ENCODE results near the gene PIK3CG. TPM values are rescaled to one million over a fixed set of nuclear protein-coding genes. Genes with fewer than 3 reads are reported as not detected.
"Not testable (repeated sequence)": the region's sequence is repeated elsewhere in the genome, so short reads cannot be mapped to it uniquely, and the experiment has no call there.

PIK3CG gene
- total RNA-seq, 1 donor from 2014 or later = 2.5 TPM

DNA sequence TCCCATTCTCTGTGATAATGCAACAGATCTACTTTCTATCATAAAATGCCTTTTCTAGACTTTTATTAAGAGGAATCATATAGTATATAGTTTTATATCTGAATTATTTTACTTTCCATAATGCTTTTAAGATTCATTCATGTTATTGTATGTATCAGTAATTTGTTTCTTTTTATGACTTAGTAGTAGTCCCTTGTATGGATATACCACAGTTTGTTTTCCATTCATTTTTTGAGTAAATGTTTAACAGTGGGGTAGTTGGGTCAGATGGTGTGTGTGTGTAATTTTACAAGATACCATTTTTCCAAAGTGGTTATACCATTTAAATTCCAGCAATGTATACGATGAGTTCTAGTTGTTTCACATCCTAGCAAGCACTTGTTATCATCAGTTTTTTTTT is 10.4 kb downstream of the PIK3CG start:
- no peak for ATAC-seq
- intact Hi-C loops (cut with DNase I) = no loop called here
- DNase-seq (ENCODE audit: missing footprints) = no peak

DNA sequence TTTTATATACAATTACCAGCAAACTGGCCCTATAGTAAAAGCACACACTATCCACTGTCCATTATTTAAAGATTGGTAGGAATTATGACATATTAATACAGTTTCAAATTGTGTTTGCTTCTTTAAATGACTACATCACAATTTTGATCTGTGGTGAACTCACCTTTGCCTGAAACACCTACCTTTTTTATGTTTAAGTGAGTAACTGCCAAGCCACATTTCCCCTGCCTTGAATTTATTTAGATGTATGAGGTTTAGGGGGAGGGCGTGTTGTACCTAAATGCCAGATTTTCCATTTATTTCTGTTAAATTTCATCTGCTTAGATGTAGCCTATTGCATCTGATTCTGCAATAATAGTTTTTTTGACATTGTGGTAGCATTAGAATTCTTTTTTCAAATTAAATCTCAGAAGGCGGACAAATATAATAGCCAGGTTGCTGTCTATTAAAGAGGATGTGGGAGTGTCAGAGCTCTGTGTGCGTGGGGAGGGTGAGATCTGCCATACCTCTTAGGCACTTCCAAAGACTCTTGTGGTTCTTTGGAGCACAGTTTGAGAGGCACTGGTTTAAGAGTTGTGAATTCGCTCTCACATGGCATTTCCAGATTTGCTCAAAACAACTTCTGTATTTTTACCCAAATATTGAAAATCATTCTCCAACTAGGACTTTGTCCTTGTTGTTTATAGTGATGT is 13.8 kb downstream of the PIK3CG start:
- intact Hi-C loops (cut with DNase I) = no loop called here
- DNase-seq (ENCODE audit: missing footprints) (no peak), ATAC-seq (no peak)

DNA sequence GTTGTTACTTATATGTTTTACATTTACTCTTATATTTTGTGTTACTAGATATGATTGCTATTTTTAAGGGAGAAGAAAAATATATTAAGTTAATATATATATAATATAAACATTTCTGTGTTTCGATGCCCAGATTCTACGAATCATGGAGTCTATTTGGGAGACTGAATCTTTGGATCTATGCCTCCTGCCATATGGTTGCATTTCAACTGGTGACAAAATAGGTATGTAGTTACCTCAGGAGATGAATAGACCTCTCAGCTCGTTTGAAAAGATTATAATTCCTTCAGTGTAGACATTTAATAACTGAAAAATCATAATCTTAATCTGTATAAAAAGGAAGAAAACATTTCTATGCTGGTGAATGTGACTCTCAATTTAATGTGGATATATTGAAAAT is 16.9 kb downstream of the PIK3CG start:
- no peak for DNase-seq (ENCODE audit: missing footprints)
- ATAC-seq = no peak
- intact Hi-C loops (cut with DNase I) = no loop called here

DNA sequence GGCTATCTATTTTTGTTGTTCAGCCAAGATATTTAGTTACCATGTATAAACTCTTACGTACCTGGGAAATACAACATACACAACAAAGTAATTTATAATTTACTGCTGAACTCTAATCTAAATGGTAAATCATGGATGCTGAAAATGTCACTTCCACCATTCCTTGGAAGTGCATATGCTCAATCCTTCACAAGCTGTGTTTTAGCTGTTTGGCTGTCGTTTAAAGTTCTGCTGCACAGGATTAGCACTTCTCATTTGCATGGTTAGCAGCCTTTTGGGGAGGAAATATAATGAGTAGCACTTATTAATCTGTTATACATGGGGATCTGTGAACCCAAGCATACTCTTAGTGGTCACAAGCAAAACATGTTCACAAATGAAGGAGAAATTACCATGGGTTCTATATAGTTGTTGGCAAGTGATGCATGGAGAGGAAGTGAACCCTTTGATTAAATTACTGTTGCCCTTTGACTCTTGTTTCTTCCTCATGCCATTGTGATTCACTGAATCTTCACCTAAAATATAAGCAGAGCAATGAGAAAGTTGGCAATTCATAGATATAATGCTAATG is 18.5 kb downstream of the PIK3CG start:
- DNase-seq (ENCODE audit: missing footprints) = no peak
- ATAC-seq = no peak
- intact Hi-C loops (cut with DNase I) = no loop called here

DNA sequence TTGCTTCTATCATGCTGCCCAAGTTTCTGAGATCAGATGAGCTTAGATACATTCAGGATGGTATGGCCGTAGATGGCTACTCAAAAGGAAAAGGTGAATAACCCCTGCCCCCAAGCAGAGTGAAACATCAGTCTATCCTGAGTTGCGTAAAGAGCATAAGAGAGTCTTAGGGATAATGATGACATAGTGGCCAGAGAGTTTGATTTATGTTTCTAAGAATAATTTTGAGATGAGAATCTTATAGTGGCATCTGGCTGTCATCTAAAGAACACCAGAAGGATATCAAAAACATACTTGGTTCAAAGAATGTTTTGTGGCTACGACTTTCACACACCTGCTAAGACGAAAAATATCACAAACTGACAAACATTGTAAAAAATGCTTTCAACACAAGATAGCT is 20.6 kb downstream of the PIK3CG start:
- DNase-seq (ENCODE audit: missing footprints) = no peak
- ATAC-seq = no peak
- intact Hi-C loops (cut with DNase I) = no loop called here

DNA sequence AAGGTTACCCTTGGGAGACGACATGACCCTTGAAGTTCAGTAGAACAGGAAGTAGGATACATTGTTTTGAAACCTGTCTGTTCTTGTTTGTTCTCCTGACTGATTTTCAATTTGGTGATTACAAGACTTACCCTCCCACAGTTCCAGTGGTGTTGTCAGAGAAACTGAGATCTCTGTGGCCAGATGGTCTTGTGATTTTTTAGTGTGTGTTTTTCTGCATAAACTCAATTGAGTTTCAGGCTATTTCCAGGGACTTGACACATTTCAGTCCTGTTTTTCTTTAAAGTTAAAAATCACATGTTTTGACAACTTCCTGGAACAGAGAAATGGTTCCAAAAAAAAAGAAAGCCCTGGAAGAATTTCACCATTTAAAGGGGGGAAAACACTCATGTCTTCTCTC is 22.3 kb downstream of the PIK3CG start:
- intact Hi-C loops (cut with DNase I) = no loop called here
- ATAC-seq (no peak), DNase-seq (ENCODE audit: missing footprints) (no peak)

DNA sequence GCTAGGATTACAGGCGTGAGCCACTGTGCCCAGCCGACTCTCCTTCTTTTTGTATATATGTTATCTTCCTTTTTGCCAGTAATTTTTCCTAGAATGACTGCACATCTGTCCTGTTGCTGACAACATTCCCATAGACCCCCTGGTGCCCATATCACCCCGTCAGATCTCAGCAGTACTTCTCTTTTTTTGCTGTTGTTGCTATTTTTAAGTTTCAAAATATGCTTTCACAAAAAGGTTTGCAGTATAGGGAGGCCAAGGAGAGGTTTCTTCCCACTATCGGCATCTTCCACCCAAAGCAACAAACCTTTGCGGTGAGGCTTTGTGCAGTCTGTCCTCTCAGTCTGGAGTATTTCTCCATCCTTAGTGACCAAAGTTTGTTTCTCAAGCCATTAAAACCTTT is 23.1 kb downstream of the PIK3CG start:
- intact Hi-C loops (cut with DNase I) = no loop called here
- no peak for DNase-seq (ENCODE audit: missing footprints)
- ATAC-seq = no peak

DNA sequence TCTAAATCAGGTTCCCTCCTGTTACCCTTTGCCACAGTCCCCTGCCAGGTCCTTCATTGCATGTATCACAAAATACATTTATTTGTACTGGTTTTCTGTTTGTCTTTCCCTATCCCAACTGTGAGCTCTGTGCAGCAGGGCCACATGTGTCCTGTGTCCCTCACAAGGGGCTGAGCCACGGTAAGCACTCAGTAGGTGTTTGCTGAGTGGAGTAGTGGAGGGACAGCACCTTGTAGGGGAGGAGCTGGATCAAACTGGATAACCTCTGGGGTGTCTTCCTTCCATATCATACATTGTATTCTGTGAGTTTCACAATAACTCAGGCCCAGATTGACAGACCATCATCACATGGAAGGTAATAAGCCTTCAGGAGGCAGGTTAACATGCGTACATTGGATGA is 25.9 kb downstream of the PIK3CG start:
- DNase-seq (ENCODE audit: missing footprints) = peak; percentile 57
- intact Hi-C loops (cut with DNase I) = no loop called here
- no peak for ATAC-seq

DNA sequence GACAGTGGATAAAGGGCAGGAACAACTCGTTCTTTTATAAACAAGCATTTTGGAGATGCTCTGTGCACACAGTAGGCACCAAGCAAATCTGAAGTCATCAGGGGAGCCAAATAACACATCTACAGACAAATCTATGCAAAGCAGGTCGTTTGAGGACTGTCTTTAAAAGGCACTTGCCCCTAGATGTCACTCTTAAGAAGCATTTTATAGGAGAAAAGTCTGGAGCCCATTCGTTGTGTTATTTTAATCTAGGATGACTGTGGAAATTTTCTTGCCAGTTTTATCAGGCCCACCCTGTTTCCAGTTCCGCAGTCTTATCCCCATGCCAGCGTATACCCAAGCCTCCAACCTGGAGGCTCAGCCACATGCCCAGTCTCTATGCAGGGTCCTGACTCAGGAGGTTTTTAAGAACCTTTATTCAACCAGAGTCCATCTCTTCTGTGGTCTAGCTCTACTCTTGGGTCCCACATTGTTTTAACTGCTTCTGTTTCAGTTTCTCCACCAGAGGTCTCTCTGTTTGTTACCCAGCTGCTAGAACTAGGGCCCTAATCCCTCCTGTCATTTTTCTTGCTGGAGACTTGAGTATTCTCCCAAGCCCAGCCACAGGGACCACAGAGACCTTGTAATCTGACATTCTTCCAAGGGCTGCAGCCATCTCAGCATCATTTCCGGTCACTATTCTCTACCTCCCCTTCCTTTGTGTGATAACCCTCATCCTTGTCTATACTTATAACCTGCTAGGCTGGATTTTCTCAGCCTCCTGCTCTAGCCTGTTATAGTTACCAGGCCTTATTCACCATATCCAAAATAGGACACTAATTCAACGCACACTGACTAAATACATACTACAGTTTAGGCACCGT is 26.7 kb downstream of the PIK3CG start:
- no peak for ATAC-seq
- intact Hi-C loops (cut with DNase I) = no loop called here
- no peak for DNase-seq (ENCODE audit: missing footprints)

DNA sequence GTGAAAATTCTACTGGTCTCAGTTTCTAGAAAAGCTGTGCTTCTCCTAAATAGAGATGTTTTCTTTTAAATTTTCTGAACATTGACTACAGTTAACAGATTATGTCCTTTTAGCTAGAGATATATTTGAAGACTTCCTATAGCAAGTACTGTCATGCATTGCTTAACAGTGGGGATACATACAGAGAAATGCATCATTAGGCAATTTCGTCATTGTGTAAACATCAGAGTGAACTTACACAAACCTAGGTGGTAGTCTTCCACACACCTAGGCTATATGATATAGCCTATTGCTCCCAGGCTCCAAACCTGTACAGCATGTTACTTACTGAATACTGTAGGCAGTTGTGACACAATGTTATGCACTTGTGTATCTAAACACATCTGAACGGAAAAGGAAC is 28.5 kb downstream of the PIK3CG start:
- DNase-seq (ENCODE audit: missing footprints) = no peak
- no peak for ATAC-seq
- intact Hi-C loops (cut with DNase I) = no loop called here

DNA sequence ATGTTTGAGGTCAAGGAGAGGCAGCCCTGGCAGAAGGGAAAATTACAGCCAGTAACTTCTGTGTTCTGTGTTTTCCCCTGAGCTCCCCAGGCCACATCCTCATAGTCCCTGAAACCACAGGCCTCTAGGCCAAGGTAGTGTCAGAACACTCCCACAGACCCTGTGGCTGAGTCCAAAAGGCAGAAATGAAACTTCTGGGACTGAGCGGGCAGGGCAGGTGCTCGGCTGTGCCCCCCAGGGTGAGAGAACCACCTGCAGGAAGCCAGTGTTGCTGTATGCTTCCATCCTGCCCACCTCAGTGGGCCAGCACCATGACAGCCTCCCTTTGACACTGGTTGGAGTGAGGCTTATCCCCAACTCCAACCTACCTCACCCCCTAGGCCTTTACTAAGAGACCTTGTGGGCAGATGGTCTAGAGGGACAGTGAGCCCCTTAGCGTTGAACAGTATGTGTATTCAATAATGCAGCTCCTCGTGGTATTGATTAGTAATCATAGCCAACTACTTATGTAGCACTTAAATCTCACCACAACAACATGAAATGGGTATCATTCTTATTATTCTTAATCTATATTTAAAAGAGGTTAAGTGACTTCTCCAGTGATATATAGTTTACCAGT is 30.3 kb downstream of the PIK3CG start:
- ATAC-seq (no peak), DNase-seq (ENCODE audit: missing footprints) (no peak)
- intact Hi-C loops (cut with DNase I) = no loop called here

DNA sequence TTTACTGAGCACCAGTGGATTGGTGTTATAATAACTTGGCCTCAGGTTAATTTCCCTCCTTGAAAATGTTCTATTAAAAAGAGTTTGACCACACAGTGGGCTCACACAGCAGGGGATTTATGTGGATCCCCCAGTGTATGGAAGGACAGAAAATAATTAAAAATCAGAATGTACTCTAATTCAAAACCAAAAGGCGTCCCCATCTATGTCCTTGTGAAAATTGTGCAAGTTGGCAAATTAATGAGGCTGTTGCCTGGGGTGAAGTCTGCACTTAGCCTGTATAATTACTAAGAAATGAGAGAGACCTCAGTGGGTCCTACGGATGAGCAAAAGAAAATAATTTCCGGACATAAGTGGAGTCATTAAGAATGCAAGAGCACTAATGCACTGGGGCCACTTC is 31.1 kb downstream of the PIK3CG start:
- DNase-seq (ENCODE audit: missing footprints) (no peak), ATAC-seq (no peak)
- intact Hi-C loops (cut with DNase I) = no loop called here

DNA sequence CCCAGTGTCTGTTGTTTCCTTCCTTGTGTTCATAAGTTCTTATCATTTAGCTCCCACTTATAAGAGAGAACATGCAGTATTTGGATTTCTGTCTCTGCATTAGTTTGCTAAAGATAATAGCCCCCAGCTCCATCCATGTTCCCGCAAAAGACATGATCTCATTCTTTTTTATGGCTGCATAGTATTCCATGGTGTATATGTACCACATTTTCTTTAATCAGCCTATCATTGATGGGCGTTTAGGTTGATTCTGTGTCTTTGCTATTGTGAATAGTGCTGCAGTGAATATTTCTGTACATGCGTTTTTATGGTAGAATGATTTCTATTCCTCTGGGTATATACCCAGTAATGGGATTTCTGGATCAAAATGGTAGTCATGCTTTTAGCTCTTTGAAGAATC is 32.5 kb downstream of the PIK3CG start:
- ATAC-seq; intact Hi-C loops (cut with DNase I): not testable (repeated sequence)

DNA sequence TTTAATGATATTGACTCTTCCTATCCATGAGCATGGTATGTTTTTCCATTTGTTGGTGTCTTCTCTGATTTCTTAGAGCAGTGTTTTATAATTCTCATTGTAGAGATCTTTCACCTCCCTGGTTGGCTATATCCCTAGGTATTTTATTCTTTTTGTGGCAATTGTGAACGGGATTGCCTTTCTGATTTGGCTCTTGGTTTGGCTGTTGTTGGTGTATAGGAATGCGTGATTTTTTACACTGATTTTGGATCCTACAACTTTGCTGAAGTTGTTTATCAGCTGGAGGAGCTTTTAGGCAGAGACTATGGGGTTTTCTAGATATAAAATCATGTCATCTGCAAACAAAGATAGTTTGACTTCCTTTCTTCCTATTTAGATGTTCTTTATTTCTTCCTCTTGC is 33.9 kb downstream of the PIK3CG start:
- intact Hi-C loops (cut with DNase I); DNase-seq (ENCODE audit: missing footprints); ATAC-seq: not testable (repeated sequence)

More for the DNA sequence above, 32.5 kb downstream of the PIK3CG start:
- DNase-seq (ENCODE audit: missing footprints) = not testable (repeated sequence)

DNA sequence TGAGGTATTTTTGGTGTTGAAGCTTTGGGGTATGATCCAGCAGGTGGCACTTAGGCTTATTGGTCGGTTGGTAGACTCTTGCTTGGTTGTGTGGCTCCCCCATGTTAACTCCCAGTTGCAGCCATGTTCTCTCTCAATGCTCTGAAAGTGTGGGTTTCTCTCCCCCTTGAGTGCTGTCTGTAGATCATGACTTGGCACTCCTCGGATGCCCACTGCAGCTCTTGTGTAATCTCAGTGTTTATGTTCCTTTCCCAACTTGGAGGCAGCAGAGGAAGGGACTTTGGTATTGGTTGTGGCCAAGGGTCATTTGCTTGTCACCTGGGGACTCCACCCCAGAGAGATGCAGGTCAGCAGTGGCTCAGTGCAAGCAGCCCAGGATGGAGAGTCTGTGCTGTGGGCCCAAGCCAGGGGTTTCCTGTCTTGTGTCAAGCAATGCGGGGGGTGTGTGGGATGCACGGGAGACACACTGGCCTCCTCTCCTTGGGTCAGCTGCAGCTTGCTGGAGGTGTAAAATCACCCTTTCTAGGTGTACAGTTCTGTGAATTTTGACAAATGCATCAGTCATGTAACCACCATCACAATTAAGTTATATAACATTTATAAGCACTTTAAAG is 36.9 kb downstream of the PIK3CG start:
- DNase-seq (ENCODE audit: missing footprints) (no peak), ATAC-seq (no peak)
- intact Hi-C loops (cut with DNase I) = no loop called here

DNA sequence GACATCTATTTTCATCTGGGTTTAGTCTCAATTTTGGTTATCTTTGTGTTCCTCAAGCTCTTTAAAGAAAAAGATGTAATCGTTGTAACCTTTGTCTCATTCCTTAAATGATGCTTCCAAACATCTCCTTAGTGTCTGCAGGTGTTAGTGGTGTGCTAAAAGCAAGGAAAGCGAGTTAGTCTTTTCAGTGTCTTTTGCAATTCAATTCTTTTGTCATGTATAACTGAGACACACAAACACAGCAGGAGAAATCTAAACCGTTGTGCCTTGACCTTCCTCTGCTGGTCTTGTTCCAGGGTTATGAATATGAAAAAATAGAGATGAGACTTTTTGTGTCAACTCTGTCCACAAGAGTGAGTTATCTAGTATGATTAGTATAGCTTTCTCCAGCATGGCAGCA is 40.7 kb downstream of the PIK3CG start:
- ATAC-seq (no peak), DNase-seq (ENCODE audit: missing footprints) (no peak)
- intact Hi-C loops (cut with DNase I) = no loop called here

DNA sequence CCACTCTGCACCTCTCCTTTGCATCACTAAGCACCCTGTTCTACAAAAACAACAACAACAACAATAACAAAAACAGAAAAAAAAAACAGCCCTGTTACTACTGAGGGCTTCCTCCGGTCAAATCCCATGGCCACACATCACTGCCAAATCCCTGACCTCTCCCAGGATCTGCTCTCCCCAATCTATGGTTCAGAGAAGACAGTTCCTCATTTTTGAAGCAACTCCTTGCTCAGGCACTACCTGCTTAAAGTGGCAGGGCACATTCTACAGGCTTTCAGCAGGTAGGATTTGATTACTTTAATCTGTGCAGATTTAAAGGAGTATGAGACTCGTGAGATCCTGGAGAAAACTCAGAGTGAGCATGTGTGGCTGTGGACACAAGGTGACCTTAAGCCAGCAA is 46.9 kb downstream of the PIK3CG start:
- intact Hi-C loops (cut with DNase I) = no loop called here
- DNase-seq (ENCODE audit: missing footprints) (no peak), ATAC-seq (no peak)

DNA sequence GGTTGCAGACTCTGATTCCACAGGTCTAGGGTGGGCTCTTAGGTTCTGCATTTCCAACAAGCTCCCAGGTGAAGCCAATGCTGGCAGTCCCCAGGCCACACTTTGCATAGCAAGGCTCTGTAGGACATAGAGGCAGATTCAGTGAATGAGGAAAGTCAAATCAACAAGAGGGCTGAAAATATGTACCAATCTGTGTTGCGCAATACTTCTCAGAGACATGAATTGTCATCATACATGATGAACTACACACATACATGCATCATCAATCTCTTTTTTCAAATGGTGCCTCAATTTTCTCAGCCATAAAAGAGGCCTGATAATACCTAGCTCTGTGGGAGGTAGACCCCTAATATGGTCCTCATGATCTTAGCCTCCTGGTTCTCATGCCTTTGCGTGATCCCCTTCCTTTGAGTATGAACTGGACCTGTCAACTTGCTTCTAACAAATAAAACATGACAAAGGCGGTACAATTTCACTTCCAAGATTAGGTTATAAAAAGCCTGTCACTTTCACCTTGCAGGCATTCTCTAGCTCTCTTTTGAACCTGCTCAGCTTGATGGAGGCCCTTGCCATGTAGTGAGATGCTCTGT is 49.0 kb downstream of the PIK3CG start:
- intact Hi-C loops (cut with DNase I) = no loop called here

DNA sequence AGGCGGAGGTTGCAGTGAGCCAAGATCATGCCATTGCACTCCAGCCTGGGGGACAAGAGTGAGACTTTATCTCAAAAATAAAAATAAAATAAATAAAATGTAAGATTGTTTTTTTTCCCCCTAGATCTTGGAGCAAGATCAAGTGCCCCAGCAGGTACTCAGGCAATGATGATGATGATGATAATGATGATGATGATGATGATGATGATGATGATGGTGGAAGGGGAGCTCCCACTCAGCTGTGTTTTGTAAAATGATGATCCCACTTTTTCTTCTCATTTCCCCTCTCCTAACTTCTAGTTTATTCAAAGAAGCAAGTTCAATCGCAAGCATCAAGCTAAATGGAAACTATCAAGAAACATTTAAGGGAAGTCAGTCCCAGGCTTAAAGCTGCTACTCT is 50.3 kb downstream of the PIK3CG start:
- DNase-seq (ENCODE audit: missing footprints) = no peak
- intact Hi-C loops (cut with DNase I) = no loop called here
- no peak for ATAC-seq

More for the DNA sequence above, 49.0 kb downstream of the PIK3CG start:
- no peak for DNase-seq (ENCODE audit: missing footprints)
- no peak for ATAC-seq
